Osteocyte (in vitro differentiated cells): Measurements from ENCODE around the gene PGAP1. TPM values are rescaled to one million over a fixed set of nuclear protein-coding genes. Genes with fewer than 3 reads are reported as not detected.
A peak's percentile ranks its signal among the peaks of the same experiment; 100 is the strongest.
"Not testable (repeated sequence)": the region's sequence is repeated elsewhere in the genome, so short reads cannot be mapped to it uniquely, and the experiment has no call there.

Source experiments
- DNase-seq: peaks from one replicate; pipeline ENCODE4 v3.0.0; 2021; ENCODE audit warnings: mixed read lengths; ENCODE audit not compliant: unreplicated experiment; ENCODE audit errors: extremely low spot score
- H3K27ac Mint-ChIP-seq: one replicate; pipeline ENCODE4 v1.8.0; 2021; ENCODE audit warnings: mild to moderate bottlenecking, mixed read lengths; ENCODE audit not compliant: unreplicated experiment
- H3K27me3 Mint-ChIP-seq: one replicate; pipeline ENCODE4 v1.8.0; 2021; ENCODE audit warnings: mixed read lengths; ENCODE audit not compliant: unreplicated experiment
- H3K36me3 Mint-ChIP-seq: one replicate; pipeline ENCODE4 v1.8.0; 2021; ENCODE audit warnings: mixed read lengths; ENCODE audit not compliant: unreplicated experiment
- H3K4me1 Mint-ChIP-seq: one replicate; pipeline ENCODE4 v1.8.0; 2021; ENCODE audit warnings: mixed read lengths; ENCODE audit not compliant: unreplicated experiment
- H3K4me3 Mint-ChIP-seq: one replicate; pipeline ENCODE4 v1.8.0; 2021; ENCODE audit warnings: mild to moderate bottlenecking, moderate library complexity, mixed read lengths; ENCODE audit not compliant: unreplicated experiment
- H3K9me3 Mint-ChIP-seq: one replicate; pipeline ENCODE4 v1.8.0; 2021; ENCODE audit warnings: mixed read lengths; ENCODE audit not compliant: unreplicated experiment
- total RNA-seq: library from RNA; stranded (reverse); gene quantifications from 2 replicates; pipeline ENCODE4 v1.2.1, GENCODE V29; 2021
- TF ChIP-seq, protein P1 (sequence below): fragments of 200-600 bp; sonication (generic); IDR thresholded peaks from 2 replicates; pipeline ENCODE4 v1.5.0; 2021; ENCODE audit warnings: antibody characterized with exemption, mild to moderate bottlenecking, moderate library complexity

PGAP1 gene
- total RNA-seq, 1 donor from 2014 or later = 22.4 TPM

DNA sequence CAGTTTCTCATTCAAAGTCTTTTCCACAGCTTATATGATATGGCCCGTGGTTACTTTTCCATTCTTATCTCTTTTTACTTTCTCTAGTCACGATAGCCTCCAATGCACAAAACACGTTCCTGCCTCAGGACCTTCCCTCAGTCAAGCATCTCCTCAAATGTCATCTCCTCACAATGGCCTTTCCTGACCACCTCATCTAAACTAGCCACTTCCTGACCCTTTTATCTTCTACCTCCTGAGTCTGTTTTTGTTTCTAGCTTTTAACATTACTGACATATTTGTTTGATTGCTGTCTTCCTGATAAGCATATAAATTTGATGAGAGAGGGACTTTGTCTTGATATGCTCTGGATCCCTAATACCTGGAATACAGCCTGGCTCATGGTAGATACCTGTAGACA lies 7.6 kb downstream of the PGAP1 start:
- Mint-ChIP-seq H3K27ac (no peak overlapping the region), H3K4me3 (no peak overlapping the region), H3K9me3 (peaks cover 5% of the 10 kb centered on the region), H3K36me3 (peaks cover 39% of the 10 kb centered on the region), H3K27me3 (no peaks in the 10 kb centered on the region), H3K4me1 (peaks cover 7% of the 10 kb centered on the region)
- no peak for DNase-seq
- TF ChIP-seq, protein P1, sequence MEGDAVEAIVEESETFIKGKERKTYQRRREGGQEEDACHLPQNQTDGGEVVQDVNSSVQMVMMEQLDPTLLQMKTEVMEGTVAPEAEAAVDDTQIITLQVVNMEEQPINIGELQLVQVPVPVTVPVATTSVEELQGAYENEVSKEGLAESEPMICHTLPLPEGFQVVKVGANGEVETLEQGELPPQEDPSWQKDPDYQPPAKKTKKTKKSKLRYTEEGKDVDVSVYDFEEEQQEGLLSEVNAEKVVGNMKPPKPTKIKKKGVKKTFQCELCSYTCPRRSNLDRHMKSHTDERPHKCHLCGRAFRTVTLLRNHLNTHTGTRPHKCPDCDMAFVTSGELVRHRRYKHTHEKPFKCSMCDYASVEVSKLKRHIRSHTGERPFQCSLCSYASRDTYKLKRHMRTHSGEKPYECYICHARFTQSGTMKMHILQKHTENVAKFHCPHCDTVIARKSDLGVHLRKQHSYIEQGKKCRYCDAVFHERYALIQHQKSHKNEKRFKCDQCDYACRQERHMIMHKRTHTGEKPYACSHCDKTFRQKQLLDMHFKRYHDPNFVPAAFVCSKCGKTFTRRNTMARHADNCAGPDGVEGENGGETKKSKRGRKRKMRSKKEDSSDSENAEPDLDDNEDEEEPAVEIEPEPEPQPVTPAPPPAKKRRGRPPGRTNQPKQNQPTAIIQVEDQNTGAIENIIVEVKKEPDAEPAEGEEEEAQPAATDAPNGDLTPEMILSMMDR = no peak

DNA sequence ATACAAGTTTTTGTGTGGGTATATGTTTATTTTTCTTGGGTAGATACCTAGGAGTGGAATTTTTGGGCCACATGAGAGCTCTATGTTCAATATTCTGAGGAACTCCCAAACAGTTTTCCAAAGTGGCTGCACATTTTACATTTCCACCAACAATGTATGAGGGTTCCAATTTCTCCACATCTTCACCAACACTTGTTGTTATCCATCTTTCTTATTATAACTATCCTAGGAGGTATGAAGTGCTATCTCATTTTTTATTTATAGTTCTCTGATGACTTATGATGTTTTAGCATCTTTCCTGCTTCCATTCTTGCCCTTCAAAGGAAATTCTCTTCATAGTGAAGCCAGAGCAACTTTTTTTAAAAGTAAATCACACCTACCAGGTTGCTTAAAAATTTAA lies 8.7 kb downstream of the PGAP1 start:
- Mint-ChIP-seq H3K27ac (no peak overlapping the region), H3K36me3 (peaks cover 47% of the 10 kb centered on the region), H3K4me1 (no peaks in the 10 kb centered on the region), H3K4me3 (no peak overlapping the region), H3K27me3 (no peaks in the 10 kb centered on the region), H3K9me3 (peaks cover 5% of the 10 kb centered on the region)
- TF ChIP-seq, protein P1 = no peak
- no peak for DNase-seq

DNA sequence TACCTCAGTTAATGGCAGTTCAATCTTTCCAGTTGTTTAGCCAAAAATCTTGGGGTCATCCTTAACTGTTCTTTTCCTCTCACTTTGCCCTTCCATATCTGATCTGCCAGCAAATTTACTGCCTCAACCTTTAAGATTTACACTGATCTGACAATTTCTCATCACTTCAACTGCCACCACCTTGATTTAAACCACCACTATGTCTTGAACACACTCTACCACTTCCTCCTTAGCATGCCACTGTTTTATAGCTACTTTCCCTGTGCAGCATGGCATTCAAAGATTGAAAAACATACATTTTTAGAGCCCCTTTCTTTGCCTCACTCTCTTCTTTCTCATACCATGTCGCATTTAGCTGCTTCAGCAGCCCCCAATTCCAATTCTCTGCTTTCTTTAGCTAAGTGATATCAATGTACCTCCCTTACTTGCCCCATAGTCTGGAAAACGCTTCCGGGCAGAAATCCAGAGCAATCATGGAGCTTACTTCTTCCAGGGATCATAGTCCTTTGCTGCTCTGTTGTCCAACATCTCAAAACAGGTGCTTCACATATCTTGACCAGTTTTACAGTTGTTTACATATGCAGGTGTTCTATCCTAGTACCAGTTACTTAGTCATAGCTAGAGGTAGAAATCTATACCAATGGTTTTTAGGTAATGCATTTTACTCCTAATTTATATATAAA lies 10.9 kb downstream of the PGAP1 start:
- H3K4me3 Mint-ChIP-seq = no peak overlapping the region

DNA sequence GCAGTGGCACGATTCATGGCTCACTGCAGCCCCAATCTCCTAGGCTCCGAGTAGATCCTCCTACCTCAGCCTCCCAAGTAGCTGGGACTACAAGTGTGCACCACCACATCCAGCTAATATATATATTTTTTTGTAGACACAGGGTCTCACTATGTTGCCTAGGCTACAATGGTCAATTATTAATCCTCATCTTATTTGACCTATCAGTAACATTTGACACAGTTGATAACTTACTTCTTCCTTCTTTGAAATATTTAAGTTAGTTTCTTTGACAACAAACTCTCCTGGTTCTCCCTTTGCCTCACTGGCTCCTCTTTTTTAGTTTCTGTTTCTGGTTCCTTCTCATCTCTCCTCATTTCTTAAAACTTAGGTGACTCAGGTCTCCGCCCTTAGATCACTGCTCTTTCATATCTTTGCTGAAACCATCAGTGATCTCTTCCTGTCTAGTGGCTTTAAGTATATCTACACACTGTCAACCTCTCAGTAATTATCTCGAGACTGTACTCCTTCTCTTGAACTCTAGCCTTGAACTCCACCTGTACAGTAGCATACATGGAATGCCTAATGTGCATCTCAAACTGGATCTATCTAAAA lies 11.5 kb downstream of the PGAP1 start:
- TF ChIP-seq, protein P1 = no peak
- Mint-ChIP-seq H3K27ac (no peak overlapping the region), H3K4me1 (no peaks in the 10 kb centered on the region), H3K27me3 (no peaks in the 10 kb centered on the region), H3K9me3 (peaks cover 5% of the 10 kb centered on the region), H3K4me3 (no peak overlapping the region), H3K36me3 (peaks cover 56% of the 10 kb centered on the region)
- no peak for DNase-seq

More for the DNA sequence above, 10.9 kb downstream of the PGAP1 start:
- H3K27ac Mint-ChIP-seq = no peak overlapping the region
- TF ChIP-seq, protein P1 = no peak
- no peak for DNase-seq
- H3K27me3 Mint-ChIP-seq = no peaks in the 10 kb centered on the region
- H3K36me3 Mint-ChIP-seq = peaks cover 56% of the 10 kb centered on the region
- H3K4me1 Mint-ChIP-seq = no peaks in the 10 kb centered on the region
- H3K9me3 Mint-ChIP-seq = peaks cover 5% of the 10 kb centered on the region

DNA sequence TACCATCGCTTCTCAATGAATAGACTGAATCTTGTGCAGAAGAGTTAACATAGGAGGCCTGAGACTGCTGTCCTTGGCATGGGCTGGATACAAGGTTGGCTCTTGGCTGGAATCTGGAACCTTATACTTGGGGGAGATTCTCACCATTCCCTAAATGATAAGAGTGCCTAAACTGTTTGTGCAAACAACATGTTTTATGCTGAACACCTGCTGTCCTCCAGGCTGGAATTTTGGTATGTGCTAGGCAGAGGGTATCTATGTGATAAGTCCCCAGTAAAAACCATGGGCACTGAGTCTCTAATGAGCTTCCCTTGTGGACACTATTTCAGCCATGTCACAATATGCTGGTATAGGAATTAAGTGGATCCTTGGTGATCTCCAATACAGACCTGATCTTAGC lies 12.8 kb downstream of the PGAP1 start:
- TF ChIP-seq, protein P1 = no peak
- peaks cover 46% of the 10 kb centered on the region for H3K36me3 Mint-ChIP-seq
- no peaks in the 10 kb centered on the region for H3K27me3 Mint-ChIP-seq
- H3K27ac Mint-ChIP-seq = no peak overlapping the region
- no peak for DNase-seq
- H3K4me3 Mint-ChIP-seq = no peak overlapping the region
- H3K9me3 Mint-ChIP-seq = peaks cover 5% of the 10 kb centered on the region
- no peaks in the 10 kb centered on the region for H3K4me1 Mint-ChIP-seq

DNA sequence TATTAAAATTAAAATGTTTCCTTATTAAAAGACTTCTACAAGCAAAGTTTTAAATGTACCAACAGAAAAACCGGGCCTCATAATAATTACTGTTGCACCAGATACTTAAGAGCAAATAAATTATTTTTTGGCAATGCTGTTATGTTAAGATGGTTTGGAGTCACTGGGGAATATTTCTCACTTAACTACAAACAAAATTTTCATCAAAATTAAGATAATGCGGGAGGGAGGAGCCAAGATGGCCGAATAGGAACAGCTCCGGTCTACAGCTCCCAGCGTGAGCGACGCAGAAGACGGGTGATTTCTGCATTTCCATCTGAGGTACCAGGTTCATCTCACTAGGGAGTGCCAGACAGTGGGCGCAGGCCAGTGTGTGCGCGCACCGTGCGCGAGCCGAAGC lies 21.1 kb downstream of the PGAP1 start:
- H3K27ac Mint-ChIP-seq = peak overlapping the region; percentile 78
- H3K4me1 Mint-ChIP-seq = not testable (repeated sequence)

More for the DNA sequence above, 21.1 kb downstream of the PGAP1 start:
- DNase-seq, H3K27me3 Mint-ChIP-seq, H3K9me3 Mint-ChIP-seq: not testable (repeated sequence)
- H3K36me3 Mint-ChIP-seq = peaks cover 14% of the 10 kb centered on the region
- peak overlapping the region; percentile 70 for H3K4me3 Mint-ChIP-seq
